Ishikawa (cell line): ENCODE results near the gene DCXR.

Experiments
- CEBPB ChIP-seq: IDR thresholded peaks from 2 replicates; pipeline ENCODE4 v1.6.1; 2012
- CREB1 ChIP-seq: IDR thresholded peaks from 2 replicates; pipeline ENCODE4 v1.6.1; 2012; ENCODE audit warnings: low read depth
- EGR1 ChIP-seq: IDR thresholded peaks from 2 replicates; pipeline ENCODE4 v1.6.1; 2012
- EP300 ChIP-seq: IDR thresholded peaks from 2 replicates; pipeline ENCODE4 v1.6.1; 2012; ENCODE audit warnings: borderline replicate concordance
- FOXM1 ChIP-seq: IDR thresholded peaks from 2 replicates; pipeline ENCODE4 v1.6.1; 2012; ENCODE audit warnings: low read depth, borderline replicate concordance
- MAX ChIP-seq: IDR thresholded peaks from 2 replicates; pipeline ENCODE4 v1.6.1; 2012
- NFIC ChIP-seq: IDR thresholded peaks from 2 replicates; pipeline ENCODE4 v1.6.1; 2012
- RAD21 ChIP-seq: IDR thresholded peaks from 2 replicates; pipeline ENCODE4 v1.6.1; 2012; ENCODE audit warnings: low read depth
- REST ChIP-seq: IDR thresholded peaks from 2 replicates; pipeline ENCODE4 v1.6.1; 2012; ENCODE audit warnings: low read depth, mild to moderate bottlenecking
- TAF1 ChIP-seq: IDR thresholded peaks from 2 replicates; pipeline ENCODE4 v1.6.1; 2012; ENCODE audit warnings: low read depth, mild to moderate bottlenecking
- TEAD4 ChIP-seq: IDR thresholded peaks from 2 replicates; pipeline ENCODE4 v1.6.1; 2012
- USF1 ChIP-seq: IDR thresholded peaks from 2 replicates; pipeline ENCODE4 v1.6.1; 2012
- YY1 ChIP-seq: IDR thresholded peaks from 2 replicates; pipeline ENCODE4 v1.6.1; 2012; ENCODE audit warnings: low read depth
- ZBTB7A ChIP-seq: IDR thresholded peaks from 2 replicates; pipeline ENCODE4 v1.6.1; 2012; ENCODE audit warnings: low read depth

DCXR gene

GRCh38 chr17:82053556-82054263 lies 16.2 kb upstream of the DCXR start:
- TF ChIP-seq CEBPB (no peak), NFIC (no peak), EP300 (no peak)

GRCh38 chr17:82053130-82053529 lies 15.6 kb upstream of the DCXR start:
- TF ChIP-seq TEAD4 (no peak), EP300 (no peak), EGR1 (no peak), FOXM1 (no peak), YY1 (no peak), ZBTB7A (no peak), TAF1 (no peak), CEBPB (no peak), CREB1 (no peak), RAD21 (no peak), REST (no peak)

- TF ChIP-seq MAX (no peak), FOXM1 (no peak), USF1 (no peak), EP300 (no peak), CREB1 (no peak), CEBPB (no peak), TAF1 (no peak)
Measured at GRCh38 chr17:82052638-82053059, 15.2 kb upstream of the DCXR start.

- TF ChIP-seq MAX (peak; percentile 52), CEBPB (no peak), USF1 (no peak), NFIC (no peak), YY1 (peak; percentile 71; the same call in 1 of the 2 replicates), ZBTB7A (0 out of 2 replicates have a peak, but pooled peaks have one; percentile 8), EGR1 (peak; percentile 34; the same call in 1 of the 2 replicates), TAF1 (peak; percentile 71)
Measured at GRCh38 chr17:82051776-82052637, 14.5 kb upstream of the DCXR start, which contains the start of the genes GPS1 and RFNG. GPS1 (plus strand) TSS chr17:82051898; CDS start chr17:82051932, 34 bp downstream. RFNG (minus strand) TSS chr17:82051811; CDS start chr17:82051766, 45 bp downstream.

- TF ChIP-seq REST (no peak), ZBTB7A (peak; percentile 87)
Measured at GRCh38 chr17:82050761-82051641, 13.5 kb upstream of the DCXR start.
